Omental fat pad (tissue), 4 donors: ENCODE data around the gene ECE1. TPM values are rescaled to one million over a fixed set of nuclear protein-coding genes. Genes with fewer than 3 reads are reported as not detected.
A peak's percentile ranks its signal among the peaks of the same experiment; 100 is the strongest.
"Not testable (repeated sequence)": the region's sequence is repeated elsewhere in the genome, so short reads cannot be mapped to it uniquely, and the experiment has no call there.

Experiments used
- ATAC-seq: fragments of 150-250 bp; one replicate; pipeline ENCODE4 v1.9.1; 2016; ENCODE audit warnings: mild to moderate bottlenecking, moderate library complexity; ENCODE audit not compliant: low FRiP score
- DNase-seq: peaks from one replicate; pipeline ENCODE4 v3.0.0-alpha.2; 2019; ENCODE audit warnings: low spot score
- CTCF ChIP-seq, 3 donors: fragments of 450-650 bp; IDR thresholded peaks; one replicate each; pipeline ENCODE4 v1.5.1; 2016 to 2017; ENCODE audit warnings: antibody characterized with exemption in 3 of 3, mild to moderate bottlenecking in 3 of 3, moderate library complexity in 2 of 3
- total RNA-seq, 4 donors: library from RNA; depleted of rRNA; stranded (reverse); fragments of >200 nt; gene quantifications; one replicate each; pipeline ENCODE4 v1.1.0, GENCODE V29; 2016

Gene ECE1
- total RNA-seq, 4 donors from 2014 or later, result 43.5 to 158 (median 114) TPM

GRCh38 chr1:21216835-21217811 lies 73.1 kb downstream of the ECE1 start:
- peak in 1 of 3 donors; percentile 13 for TF ChIP-seq CTCF (IDR thresholded peaks at IDR 0.05)
- ATAC-seq (peak; percentile 11), DNase-seq (no peak)

GRCh38 chr1:21212126-21212525 lies 78.1 kb downstream of the ECE1 start:
- ATAC-seq, result no peak
- DNase-seq, result no peak
- TF ChIP-seq CTCF (IDR thresholded peaks at IDR 0.05), result no peak

GRCh38 chr1:21208137-21208700 lies 82.0 kb downstream of the ECE1 start:
- ATAC-seq, DNase-seq: not testable (repeated sequence)

- TF ChIP-seq CTCF (IDR thresholded peaks at IDR 0.05), result no peak
- DNase-seq (no peak), ATAC-seq (no peak)
Measured at GRCh38 chr1:21206117-21206516, 84.1 kb downstream of the ECE1 start.

GRCh38 chr1:21205416-21205815 lies 84.8 kb downstream of the ECE1 start:
- DNase-seq, result no peak
- no peak for ATAC-seq
- no peak for TF ChIP-seq CTCF (IDR thresholded peaks at IDR 0.05)

GRCh38 chr1:21201650-21202049 lies 88.6 kb downstream of the ECE1 start:
- ATAC-seq (no peak), DNase-seq (no peak)
- no peak for TF ChIP-seq CTCF (IDR thresholded peaks at IDR 0.05)

- ATAC-seq, result not testable (repeated sequence)
Measured at GRCh38 chr1:21201238-21201637, 89.0 kb downstream of the ECE1 start.

GRCh38 chr1:21200767-21201166 lies 89.5 kb downstream of the ECE1 start:
- ATAC-seq (no peak), DNase-seq (no peak)
- no peak for TF ChIP-seq CTCF (IDR thresholded peaks at IDR 0.05)

More at GRCh38 chr1:21201238-21201637, 89.0 kb downstream of the ECE1 start:
- DNase-seq, result not testable (repeated sequence)
